Lower lobe of right lung (tissue), 2 donors: ENCODE measurements around the gene RANGRF. TPM values are rescaled to one million over a fixed set of nuclear protein-coding genes. Genes with fewer than 3 reads are reported as not detected.

Experiments used
- ATAC-seq, 2 donors: fragments of 200-7000 bp; cut with Tn5 transposase; one replicate each; pipeline ENCODE4 v1.9.1; 2020 to 2022; ENCODE audit warnings: mild to moderate bottlenecking in 2 of 2, moderate library complexity in 2 of 2
- DNase-seq: peaks from one replicate; pipeline ENCODE4 v3.0.0-alpha.2; 2020
- H3K27ac ChIP-seq: fragments of 200-600 bp; one replicate; pipeline ENCODE4 v1.8.0; 2022
- H3K27me3 ChIP-seq: fragments of 200-600 bp; one replicate; pipeline ENCODE4 v1.8.0; 2022; ENCODE audit warnings: low read depth
- H3K36me3 ChIP-seq: fragments of 200-600 bp; one replicate; pipeline ENCODE4 v1.8.0; 2022; ENCODE audit warnings: mild to moderate bottlenecking
- H3K4me1 ChIP-seq: fragments of 200-600 bp; one replicate; pipeline ENCODE4 v1.8.0; 2022
- H3K4me3 ChIP-seq: fragments of 200-600 bp; one replicate; pipeline ENCODE4 v1.8.0; 2022; ENCODE audit warnings: mild to moderate bottlenecking
- H3K9me3 ChIP-seq: fragments of 200-600 bp; one replicate; pipeline ENCODE4 v1.8.0; 2022
- CTCF ChIP-seq: fragments of 200-600 bp; IDR thresholded peaks from one replicate; pipeline ENCODE4 v1.8.0; 2022; ENCODE audit warnings: antibody characterized with exemption, mild to moderate bottlenecking
- intact Hi-C: fragments of 100-400 bp; cut with DNase I; formaldehyde crosslinking; loops from one replicate; pipeline ENCODE4 v1.11.0; 2022
- total RNA-seq: library from RNA; stranded (reverse); fragmentation: NEBNext Ultra II Directional; extraction: Animal tissue kit (Norgen Biotek cat#: 25700); gene quantifications from one replicate; pipeline ENCODE4 v1.2.1, GENCODE V29; 2021
- donor health status: DM: no; HTN: yes; CAD: no; lungs with severe emphysema.

RANGRF gene
- total RNA-seq, 1 donor from 2014 or later: 24.6 TPM

DNA sequence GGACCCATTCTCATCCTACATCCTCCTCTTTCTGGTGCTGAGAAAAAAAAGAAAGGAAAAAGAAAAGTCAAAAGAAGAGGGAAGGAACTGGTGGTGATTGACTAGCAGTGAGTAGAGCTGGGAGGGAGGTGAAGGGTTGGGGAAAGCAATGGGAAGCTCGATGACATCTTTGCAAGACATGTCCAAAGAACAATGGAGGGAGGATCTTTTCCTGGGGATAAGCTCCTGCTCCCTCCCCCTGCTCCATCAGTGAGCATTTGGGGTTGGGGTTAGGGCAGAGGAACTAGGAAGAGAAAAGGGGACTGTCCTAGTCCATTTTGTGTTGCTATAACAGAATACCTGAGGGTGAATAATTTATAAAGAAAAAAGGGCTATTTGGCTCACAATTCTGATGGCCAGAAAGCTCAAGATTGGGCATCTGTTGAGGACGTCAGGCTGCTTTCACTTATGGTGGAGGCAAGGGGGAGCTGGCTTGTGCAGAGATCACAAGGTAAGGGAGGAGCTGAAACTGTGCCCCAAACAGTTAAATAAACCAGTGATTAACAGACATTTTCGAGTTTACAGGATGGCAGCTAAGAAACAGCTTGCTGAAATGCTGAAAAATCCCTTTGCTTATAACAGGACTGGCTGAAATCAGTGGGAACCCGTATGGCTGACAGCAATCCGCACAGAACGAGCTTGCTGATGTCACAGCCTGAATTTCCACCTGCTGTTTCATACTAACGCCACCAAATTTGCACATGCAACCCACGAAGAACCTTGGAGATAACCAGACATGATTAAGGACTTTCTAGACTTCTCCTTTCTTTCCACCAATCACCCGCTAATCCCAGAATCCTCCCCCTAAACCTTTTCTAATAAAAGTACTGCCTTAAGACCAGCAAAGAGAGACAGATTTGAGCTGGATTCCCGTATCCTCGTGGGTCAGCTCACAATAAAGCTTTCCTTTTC is 49.6 kb downstream of the RANGRF start:
- DNase-seq (no peak), ATAC-seq (no peak)
- Histone ChIP-seq H3K4me1 (peaks cover 7% of the 10 kb centered on the region), H3K4me3 (no peak overlapping the region), H3K27me3 (no peaks in the 10 kb centered on the region), H3K9me3 (no peaks in the 10 kb centered on the region), H3K27ac (no peak overlapping the region), H3K36me3 (no peaks in the 10 kb centered on the region)
- no peak for TF ChIP-seq CTCF
- intact Hi-C loops: no loop called here

- Histone ChIP-seq H3K9me3 (no peaks in the 10 kb centered on the region), H3K27me3 (no peaks in the 10 kb centered on the region), H3K36me3 (no peaks in the 10 kb centered on the region), H3K4me1 (peaks cover 7% of the 10 kb centered on the region), H3K4me3 (no peak overlapping the region), H3K27ac (no peak overlapping the region)
- no peak for ATAC-seq
- no peak for DNase-seq
- intact Hi-C loops: no loop called here
- TF ChIP-seq CTCF: no peak
These were observed 50.3 kb downstream of the RANGRF start for GRCh38 chr17:8338753-8339140.

GRCh38 chr17:8339540-8339939 is 51.1 kb downstream of the RANGRF start, which contains the start of gene ODF4:
Gene ODF4, plus strand, starts transcription at chr17:8339840. Its CDS starts 212 bp downstream, at chr17:8340052.
- Histone ChIP-seq H3K4me1 (peaks cover 7% of the 10 kb centered on the region), H3K4me3 (no peak within 1 kb of the TSS), H3K36me3 (no peaks in the 10 kb centered on the region), H3K27ac (no peak within 1 kb of the TSS), H3K27me3 (no peaks in the 10 kb centered on the region), H3K9me3 (no peaks in the 10 kb centered on the region)
- ATAC-seq: no peak
- TF ChIP-seq CTCF: no peak
- no peak for DNase-seq
- intact Hi-C loops: no loop called here

Other genes with a start within 250 kb of the RANGRF start
- 53.5 TPM for gene ALOX15B, start 249.6 kb upstream of the RANGRF start, total RNA-seq
- gene ALOX12B, start 201.0 kb upstream of the RANGRF start, total RNA-seq: not detected
- gene ALOXE3, start 170.2 kb upstream of the RANGRF start, total RNA-seq: not detected
- gene HES7, start 164.6 kb upstream of the RANGRF start, total RNA-seq: 0.21 TPM
- 252 TPM for gene PER1, start 136.3 kb upstream of the RANGRF start, total RNA-seq
- gene VAMP2, start 125.7 kb upstream of the RANGRF start, total RNA-seq: 77.0 TPM
- 12.9 TPM for gene TMEM107, start 112.3 kb upstream of the RANGRF start, total RNA-seq
- gene BORCS6, start 98.5 kb upstream of the RANGRF start, total RNA-seq: 7.7 TPM
- 2.2 TPM for gene AURKB, start 78.1 kb upstream of the RANGRF start, total RNA-seq
- gene CTC1, start 40.6 kb upstream of the RANGRF start, total RNA-seq: 57.8 TPM
- 25.3 TPM for gene PFAS, start 39.4 kb upstream of the RANGRF start, total RNA-seq
- gene SLC25A35, start 6.7 kb downstream of the RANGRF start, total RNA-seq: 7.7 TPM
- 30.3 TPM for gene ARHGEF15, start 21.6 kb downstream of the RANGRF start, total RNA-seq
- gene ODF4, start 51.2 kb downstream of the RANGRF start, total RNA-seq: not detected
- 1,194 TPM for gene RPL26, start 94.5 kb downstream of the RANGRF start, total RNA-seq
- not detected for gene RNF222, start 109.2 kb downstream of the RANGRF start, total RNA-seq
- gene NDEL1, start 147.2 kb downstream of the RANGRF start, total RNA-seq: 74.1 TPM